Gastrocnemius medialis (tissue), 4 donors: Measurements from ENCODE around the gene MSH3. TPM values are rescaled to one million over a fixed set of nuclear protein-coding genes. Genes with fewer than 3 reads are reported as not detected.
"Not testable (repeated sequence)": the region's sequence is repeated elsewhere in the genome, so short reads cannot be mapped to it uniquely, and the experiment has no call there.

Experiments used
- ATAC-seq, 2 donors: fragments of 150-250 bp; one replicate each; pipeline ENCODE4 v1.9.1; 2016
- DNase-seq, 2 donors: peaks; one replicate each; pipeline ENCODE4 v3.0.0-alpha.2; 2019
- H3K27ac ChIP-seq, 4 donors: fragments of 200-600 bp; sonication (generic); 1 replicate in 1 of 4; 2 replicates in 3 of 4; pipeline ENCODE4 v1.5.1; 2016 to 2018; ENCODE audit warnings: mild to moderate bottlenecking in 2 of 4, moderate library complexity in 1 of 4
- H3K27me3 ChIP-seq, 3 donors: fragments of 200-600 bp; sonication (generic) in 2 of 3; 1 replicate in 1 of 3; 2 replicates in 2 of 3; pipeline versions ENCODE4 v1.5.1 to v1.6.0; 2016 to 2019; ENCODE audit warnings: mild to moderate bottlenecking in 1 of 3, moderate library complexity in 1 of 3
- H3K36me3 ChIP-seq, 2 donors: fragments of 200-600 bp; sonication (generic) in 1 of 2; one replicate each; pipeline ENCODE4 v1.5.1; 2017 to 2018
- H3K4me1 ChIP-seq, 2 donors: fragments of 200-600 bp; sonication (generic) in 1 of 2; one replicate each; pipeline ENCODE4 v1.5.1; 2016 to 2017; ENCODE audit warnings: mild to moderate bottlenecking in 2 of 2
- H3K4me3 ChIP-seq, 4 donors: fragments of 200-600 bp; sonication (generic) in 3 of 4; 1 replicate in 1 of 4; 2 replicates in 3 of 4; pipeline ENCODE4 v1.5.1; 2016 to 2019; ENCODE audit warnings: mild to moderate bottlenecking in 2 of 4
- H3K9me3 ChIP-seq, 3 donors: fragments of 200-600 bp; sonication (generic) in 2 of 3; 1 replicate in 1 of 3; 2 replicates in 2 of 3; pipeline ENCODE4 v1.5.1; 2016 to 2019
- POLR2A ChIP-seq, 2 donors: fragments of 450-650 bp; IDR thresholded peaks; one replicate each; pipeline ENCODE4 v1.6.1; 2017; ENCODE audit warnings: antibody characterized with exemption in 2 of 2, mild to moderate bottlenecking in 2 of 2, moderate library complexity in 2 of 2
- in situ Hi-C, 4 donors: fragments of 200-750 bp; cut with MboI; loops; one replicate each; pipeline versions ENCODE4 v1.15.0 to v1.8.0; 2017; ENCODE audit warnings: low sequenced_read_pairs in 4 of 4
- intact Hi-C: fragments of 100-400 bp; cut with DNase I; formaldehyde crosslinking; loops from one replicate; pipeline ENCODE4 v1.15.1; 2023; ENCODE audit warnings: low total_unique reads
- total RNA-seq, 4 donors: library from RNA; depleted of rRNA; stranded (reverse); fragments of >200 nt; gene quantifications; one replicate each; pipeline versions ENCODE4 v1.1.0 to v1.2.3, GENCODE V29; 2016
- TF ChIP-seq, protein P1 (sequence below), 5 experiments: fragments of 450-650 bp in 3 of 5; fragments of 200-600 bp in 2 of 5; sonication (generic) in 2 of 5; IDR thresholded peaks in 4 of 5; conservative IDR thresholded peaks in 1 of 5; 1 replicate in 4 of 5; 2 replicates in 1 of 5; pipeline ENCODE4 v1.5.1; 2016 to 2019; ENCODE audit warnings: antibody characterized with exemption in 5 of 5, mild to moderate bottlenecking in 3 of 5, moderate library complexity in 3 of 5

Gene MSH3
- total RNA-seq, 4 donors from 2014 or later = 5.8 to 10.4 (median 7.2) TPM

DNA sequence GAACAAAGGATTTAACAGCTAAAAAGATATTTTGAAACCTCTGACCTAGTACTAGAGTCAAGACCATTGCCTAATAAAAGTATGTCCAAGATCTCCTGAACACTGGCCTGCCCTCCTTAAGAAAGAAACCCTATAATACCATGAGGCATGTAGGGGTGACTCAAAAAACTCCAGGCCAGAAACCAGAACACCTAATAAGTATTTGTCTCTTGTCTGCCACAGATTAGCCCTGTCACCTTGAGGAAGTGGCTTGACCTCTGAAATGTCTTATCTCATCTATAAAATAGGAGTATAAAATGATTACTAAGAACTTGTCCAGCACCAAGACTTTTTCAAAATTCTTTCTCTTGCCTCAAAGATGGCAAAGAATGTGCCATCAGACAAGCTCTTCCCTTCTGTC is 180.3 kb downstream of the MSH3 start:
- Histone ChIP-seq H3K4me1 (no peaks in the 10 kb centered on the region), H3K27me3 (no peaks in the 10 kb centered on the region), H3K36me3 (no peaks in the 10 kb centered on the region), H3K9me3 (no peaks in the 10 kb centered on the region), H3K27ac (no peak overlapping the region), H3K4me3 (no peak overlapping the region)
- in situ Hi-C loops = no loop called here
- no peak for ATAC-seq
- intact Hi-C loops = no loop called here
- DNase-seq = no peak
- no peak for TF ChIP-seq POLR2A (IDR thresholded peaks at IDR 0.05)
- TF ChIP-seq, protein P1, sequence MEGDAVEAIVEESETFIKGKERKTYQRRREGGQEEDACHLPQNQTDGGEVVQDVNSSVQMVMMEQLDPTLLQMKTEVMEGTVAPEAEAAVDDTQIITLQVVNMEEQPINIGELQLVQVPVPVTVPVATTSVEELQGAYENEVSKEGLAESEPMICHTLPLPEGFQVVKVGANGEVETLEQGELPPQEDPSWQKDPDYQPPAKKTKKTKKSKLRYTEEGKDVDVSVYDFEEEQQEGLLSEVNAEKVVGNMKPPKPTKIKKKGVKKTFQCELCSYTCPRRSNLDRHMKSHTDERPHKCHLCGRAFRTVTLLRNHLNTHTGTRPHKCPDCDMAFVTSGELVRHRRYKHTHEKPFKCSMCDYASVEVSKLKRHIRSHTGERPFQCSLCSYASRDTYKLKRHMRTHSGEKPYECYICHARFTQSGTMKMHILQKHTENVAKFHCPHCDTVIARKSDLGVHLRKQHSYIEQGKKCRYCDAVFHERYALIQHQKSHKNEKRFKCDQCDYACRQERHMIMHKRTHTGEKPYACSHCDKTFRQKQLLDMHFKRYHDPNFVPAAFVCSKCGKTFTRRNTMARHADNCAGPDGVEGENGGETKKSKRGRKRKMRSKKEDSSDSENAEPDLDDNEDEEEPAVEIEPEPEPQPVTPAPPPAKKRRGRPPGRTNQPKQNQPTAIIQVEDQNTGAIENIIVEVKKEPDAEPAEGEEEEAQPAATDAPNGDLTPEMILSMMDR (IDR thresholded peaks at IDR 0.05 in 4 of 5, conservative IDR thresholded peaks at IDR 0.05 in 1 of 5) = no peak

DNA sequence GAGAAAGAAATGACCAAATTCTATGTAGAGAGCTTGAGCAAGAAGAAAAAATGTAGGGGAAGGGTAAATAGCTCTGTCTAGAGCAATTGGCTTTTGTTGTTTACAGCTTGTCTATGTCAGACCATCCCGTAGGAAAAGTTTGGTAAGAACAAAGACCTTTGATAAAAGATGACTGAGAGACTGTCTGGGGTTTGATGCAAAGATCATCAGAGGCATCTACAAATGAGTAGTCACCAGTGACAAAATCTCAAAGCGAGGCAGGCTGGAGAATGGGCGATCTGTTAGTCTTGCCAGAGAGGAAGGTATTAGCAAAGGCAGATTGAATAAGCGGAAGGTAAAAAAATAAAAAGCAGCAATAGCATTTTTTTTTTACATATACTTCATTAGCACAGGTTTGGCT is 180.7 kb downstream of the MSH3 start:
- Histone ChIP-seq H3K36me3 (no peaks in the 10 kb centered on the region), H3K4me1 (no peaks in the 10 kb centered on the region), H3K9me3 (no peaks in the 10 kb centered on the region), H3K27me3 (no peaks in the 10 kb centered on the region), H3K4me3 (no peak overlapping the region), H3K27ac (no peak overlapping the region)
- intact Hi-C loops = no loop called here
- in situ Hi-C loops = no loop called here
- DNase-seq = no peak
- TF ChIP-seq, protein P1 (IDR thresholded peaks at IDR 0.05 in 4 of 5, conservative IDR thresholded peaks at IDR 0.05 in 1 of 5) = no peak
- TF ChIP-seq POLR2A (IDR thresholded peaks at IDR 0.05) = no peak
- no peak for ATAC-seq

DNA sequence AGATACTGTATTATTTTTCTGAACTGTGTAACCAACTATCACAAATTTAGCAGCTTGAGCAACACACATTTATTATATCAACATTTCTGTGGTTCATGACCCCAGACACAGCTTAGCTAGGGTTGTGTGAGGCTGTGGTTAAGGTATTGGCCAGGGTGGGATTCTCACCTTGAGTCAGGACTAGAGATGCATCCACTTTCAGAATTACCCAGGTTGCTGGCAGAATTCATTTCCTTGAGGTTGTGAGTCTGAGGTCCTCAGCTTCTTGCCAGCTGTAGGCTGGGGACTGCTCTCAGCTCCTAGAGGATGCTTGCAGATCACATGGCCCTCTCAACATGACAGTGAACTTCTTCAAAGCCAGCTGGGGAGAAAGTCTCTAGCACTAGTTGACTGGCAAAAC is 183.2 kb downstream of the MSH3 start:
- intact Hi-C loops = no loop called here
- no peak for ATAC-seq

DNA sequence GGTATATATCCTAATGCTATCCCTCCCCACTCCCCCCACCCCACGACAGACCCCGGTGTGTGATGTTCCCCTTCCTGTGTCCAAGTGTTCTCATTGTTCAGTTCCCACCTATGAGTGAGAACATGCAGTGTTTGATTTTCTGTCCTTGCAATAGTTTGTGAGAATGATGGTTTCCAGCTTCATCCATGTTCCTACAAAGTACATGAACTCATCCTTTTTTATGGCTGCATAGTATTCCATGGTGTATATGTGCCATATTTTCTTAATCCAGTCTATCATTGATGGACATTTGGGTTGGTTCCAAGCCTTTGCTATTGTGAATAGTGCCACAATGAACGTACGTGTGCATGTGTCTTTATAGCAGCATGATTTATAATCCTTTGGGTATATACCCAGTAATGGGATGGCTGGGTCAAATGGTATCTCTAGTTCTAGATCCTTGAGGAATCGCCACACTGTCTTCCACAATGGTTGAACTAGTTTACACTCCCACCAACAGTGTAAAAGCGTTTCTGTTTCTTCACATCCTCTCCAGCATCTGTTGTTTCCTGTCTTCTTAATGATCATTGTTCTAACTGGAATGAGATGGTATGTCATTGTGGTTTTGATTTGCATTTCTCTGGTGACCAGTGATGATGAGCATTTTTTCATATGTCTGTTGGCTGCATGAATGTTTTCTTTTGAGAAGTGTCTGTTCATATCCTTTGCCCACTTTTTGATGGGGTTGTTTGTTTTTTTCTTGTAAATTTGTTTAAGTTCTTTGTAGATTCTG is 186.8 kb downstream of the MSH3 start:
- H3K9me3 ChIP-seq, ATAC-seq, intact Hi-C loops, H3K27ac ChIP-seq, H3K36me3 ChIP-seq, H3K4me1 ChIP-seq, DNase-seq, H3K27me3 ChIP-seq, H3K4me3 ChIP-seq, in situ Hi-C loops: not testable (repeated sequence)

More for the DNA sequence above, 183.2 kb downstream of the MSH3 start:
- no peak overlapping the region for H3K27ac ChIP-seq
- no peaks in the 10 kb centered on the region for H3K27me3 ChIP-seq
- no peak overlapping the region for H3K4me3 ChIP-seq
- no peaks in the 10 kb centered on the region for H3K9me3 ChIP-seq
- in situ Hi-C loops = no loop called here
- no peak for DNase-seq
- no peaks in the 10 kb centered on the region for H3K4me1 ChIP-seq
- TF ChIP-seq, protein P1 (IDR thresholded peaks at IDR 0.05 in 4 of 5, conservative IDR thresholded peaks at IDR 0.05 in 1 of 5) = no peak
- no peak for TF ChIP-seq POLR2A (IDR thresholded peaks at IDR 0.05)
- no peaks in the 10 kb centered on the region for H3K36me3 ChIP-seq

DNA sequence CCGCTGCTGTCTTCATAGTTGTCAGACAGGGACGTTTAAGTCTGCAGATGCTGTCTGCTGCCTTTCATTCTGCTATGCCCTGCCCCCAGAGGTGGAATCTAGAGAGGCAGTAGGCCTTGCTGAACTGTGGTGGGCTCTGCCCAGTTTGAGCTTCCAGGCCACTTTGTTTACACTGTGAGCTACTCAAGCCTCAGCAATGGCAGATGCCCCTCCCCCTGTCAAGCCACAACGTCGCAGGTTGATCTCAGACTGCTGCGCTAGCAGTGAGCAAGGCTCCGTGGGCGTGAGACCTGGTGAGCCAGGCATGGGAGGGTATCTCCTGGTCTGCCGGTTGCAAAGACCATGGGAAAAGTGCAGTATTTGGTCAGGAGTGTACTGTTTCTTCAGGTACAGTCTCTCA is 192.0 kb downstream of the MSH3 start:
- ATAC-seq, H3K4me3 ChIP-seq, H3K27ac ChIP-seq, H3K27me3 ChIP-seq, intact Hi-C loops, in situ Hi-C loops, H3K4me1 ChIP-seq, H3K9me3 ChIP-seq, DNase-seq: not testable (repeated sequence)
- peaks cover 0 to 10% of the 10 kb centered on the region in 2 donors for H3K36me3 ChIP-seq

DNA sequence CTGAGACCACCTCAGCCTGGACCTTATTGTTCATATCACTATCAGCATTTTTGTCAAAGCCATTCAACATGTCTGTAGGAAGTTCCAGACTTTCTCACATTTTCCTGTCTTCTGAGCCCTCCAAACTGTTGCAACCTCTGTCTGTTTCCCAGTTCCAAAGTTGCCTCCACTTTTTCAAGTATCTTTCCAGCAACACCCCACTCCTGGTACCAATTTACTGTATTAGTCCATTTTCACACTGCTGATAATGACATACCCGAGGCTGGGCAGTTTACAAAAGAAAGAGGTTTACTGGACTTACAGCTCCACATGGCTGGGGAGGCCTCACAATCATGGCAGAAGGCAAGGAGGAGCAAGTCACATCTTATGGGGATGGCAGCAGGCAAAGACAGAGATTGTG is 195.7 kb downstream of the MSH3 start:
- ATAC-seq, in situ Hi-C loops, DNase-seq, H3K27ac ChIP-seq, H3K9me3 ChIP-seq, intact Hi-C loops, H3K27me3 ChIP-seq, H3K4me1 ChIP-seq, H3K4me3 ChIP-seq: not testable (repeated sequence)
- H3K36me3 ChIP-seq = peaks cover 0 to 10% of the 10 kb centered on the region in 2 donors
